ENCODE data around the gene PPFIA4.

PPFIA4 gene

DNA sequence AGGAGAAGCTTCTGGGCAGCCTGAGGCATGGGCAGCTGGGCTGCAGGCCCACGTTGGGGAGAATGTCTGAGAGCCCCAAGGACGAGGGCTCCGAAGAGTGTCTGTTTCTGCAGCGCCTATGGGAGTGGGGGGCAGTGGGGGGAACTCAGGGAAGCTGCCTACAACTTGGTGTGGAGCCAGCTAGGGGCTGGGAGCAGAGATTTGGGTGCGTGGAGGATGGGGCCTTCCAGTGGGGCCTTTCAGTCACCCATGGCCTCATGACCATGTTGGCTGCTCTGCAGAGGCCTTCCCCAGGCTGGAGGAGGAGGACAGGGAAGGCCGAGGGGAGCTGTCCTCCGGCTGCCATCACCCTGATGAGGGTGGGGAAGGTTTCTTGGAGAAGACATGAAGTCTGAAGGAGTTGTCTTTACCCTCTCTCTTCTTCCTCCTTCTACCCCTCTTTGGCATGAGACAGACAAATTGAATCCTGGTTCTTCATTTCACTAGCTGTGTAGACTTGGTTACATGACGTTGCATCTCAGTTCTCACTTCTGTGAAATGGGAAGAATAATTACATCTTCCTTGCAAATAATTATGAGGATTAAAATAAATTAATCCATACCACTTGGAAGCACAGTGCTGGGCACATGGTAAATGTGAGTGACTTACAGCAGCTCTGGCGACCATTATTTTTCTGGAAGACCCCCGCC lies 8.3 kb downstream of the PPFIA4 start:
- ChIA-PET POLR2A (interaction anchor here (0.6 kb wide), 1 partner anchor 38 kb away, joined by 4 read pairs; no protein-coding TSS in a partner anchor), CTCF (interaction anchor here (0.9 to 10.0 kb wide), 13 partner anchors 8 to 571 kb away, joined by 3 to 174 read pairs (median 4); no protein-coding TSS in a partner anchor)
- TF ChIP-seq, protein P1, sequence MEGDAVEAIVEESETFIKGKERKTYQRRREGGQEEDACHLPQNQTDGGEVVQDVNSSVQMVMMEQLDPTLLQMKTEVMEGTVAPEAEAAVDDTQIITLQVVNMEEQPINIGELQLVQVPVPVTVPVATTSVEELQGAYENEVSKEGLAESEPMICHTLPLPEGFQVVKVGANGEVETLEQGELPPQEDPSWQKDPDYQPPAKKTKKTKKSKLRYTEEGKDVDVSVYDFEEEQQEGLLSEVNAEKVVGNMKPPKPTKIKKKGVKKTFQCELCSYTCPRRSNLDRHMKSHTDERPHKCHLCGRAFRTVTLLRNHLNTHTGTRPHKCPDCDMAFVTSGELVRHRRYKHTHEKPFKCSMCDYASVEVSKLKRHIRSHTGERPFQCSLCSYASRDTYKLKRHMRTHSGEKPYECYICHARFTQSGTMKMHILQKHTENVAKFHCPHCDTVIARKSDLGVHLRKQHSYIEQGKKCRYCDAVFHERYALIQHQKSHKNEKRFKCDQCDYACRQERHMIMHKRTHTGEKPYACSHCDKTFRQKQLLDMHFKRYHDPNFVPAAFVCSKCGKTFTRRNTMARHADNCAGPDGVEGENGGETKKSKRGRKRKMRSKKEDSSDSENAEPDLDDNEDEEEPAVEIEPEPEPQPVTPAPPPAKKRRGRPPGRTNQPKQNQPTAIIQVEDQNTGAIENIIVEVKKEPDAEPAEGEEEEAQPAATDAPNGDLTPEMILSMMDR (IDR thresholded peaks at IDR 0.05; ENCODE audit: control extremely low read depth, extremely low read depth, low read depth, missing control alignments) = no peak
- no peak for DNase-seq (ENCODE audit: extremely low spot score)

DNA sequence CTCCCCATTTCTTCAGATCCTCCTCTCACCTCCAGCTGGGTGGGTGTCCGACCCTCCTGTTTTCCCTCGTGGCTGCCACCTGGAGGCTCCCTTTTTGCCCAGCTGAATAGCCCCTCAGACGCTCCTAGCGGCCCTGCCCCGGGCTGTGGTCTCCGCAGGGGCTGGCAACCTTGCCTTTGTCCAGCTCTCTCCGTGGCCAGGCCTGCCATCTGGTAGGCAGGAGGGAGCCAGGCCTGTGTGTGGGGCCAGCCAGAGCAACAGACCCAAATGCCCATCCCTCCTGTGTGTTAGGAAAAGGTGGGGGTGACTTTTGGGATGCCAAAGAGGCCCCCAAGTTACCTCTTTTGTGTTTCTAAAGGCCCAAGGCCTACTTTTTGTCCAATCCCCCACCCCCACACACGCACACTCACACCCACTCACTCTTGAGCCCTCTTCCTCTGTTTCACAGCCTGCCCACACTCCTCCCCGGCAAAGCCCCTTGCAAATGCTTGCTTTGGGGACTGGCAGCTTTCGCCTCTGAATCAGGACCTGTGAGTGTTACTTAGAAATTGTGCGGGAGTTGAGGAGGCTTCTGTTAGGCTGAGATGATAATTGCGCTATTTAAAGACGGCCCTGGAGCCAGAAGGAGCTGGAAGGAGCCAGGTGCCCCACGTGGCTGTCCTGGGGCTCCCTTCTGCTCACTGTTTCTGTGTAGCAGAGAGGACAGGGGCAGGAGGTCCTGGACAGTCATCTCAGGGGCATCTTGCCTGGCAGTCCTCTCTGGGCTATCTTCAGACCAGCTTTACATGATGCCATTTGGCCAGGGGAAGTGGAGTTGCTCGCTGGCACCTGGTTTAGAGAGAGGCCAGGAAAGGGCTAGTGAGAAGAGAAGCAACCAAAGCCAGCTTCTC lies 9.1 kb downstream of the PPFIA4 start:
- CTCF ChIA-PET = interaction anchor here (1.0 to 10.0 kb wide), 16 partner anchors 8 to 376 kb away, joined by 3 to 174 read pairs (median 4); partner anchors contain the start of gene PPFIA4
- TF ChIP-seq, protein P1 (IDR thresholded peaks at IDR 0.05; ENCODE audit: control extremely low read depth, extremely low read depth, low read depth, missing control alignments) = no peak
- no peak for DNase-seq (ENCODE audit: extremely low spot score)
- POLR2A ChIA-PET = interaction anchor here (0.6 to 1.0 kb wide), 2 partner anchors 9 to 39 kb away, joined by 4 read pairs; partner anchors contain the start of gene PPFIA4

DNA sequence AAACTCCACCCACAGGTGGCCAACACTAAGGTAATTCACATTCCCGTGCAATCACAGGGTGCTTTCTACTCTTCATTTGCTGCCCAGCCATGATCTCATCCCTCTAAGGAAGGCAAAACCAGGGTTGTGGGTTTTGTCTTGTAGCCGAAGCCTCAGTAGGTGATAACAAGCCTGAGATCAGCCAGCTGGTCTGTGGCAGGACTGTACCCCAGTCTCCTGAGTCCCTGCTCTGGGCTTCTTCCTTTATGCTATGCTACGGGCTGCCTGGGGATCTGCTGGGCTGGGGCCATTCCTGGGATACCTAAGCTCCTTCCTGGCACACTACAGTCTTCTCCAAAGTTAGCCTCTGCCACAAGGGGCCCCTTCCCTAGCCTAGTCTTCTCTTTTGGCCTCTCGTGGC lies 9.8 kb downstream of the PPFIA4 start:
- CTCF ChIA-PET = interaction anchor here (0.9 to 10.0 kb wide), 10 partner anchors 8 to 233 kb away, joined by 3 to 174 read pairs (median 4); partner anchors contain the start of gene PPFIA4
- TF ChIP-seq, protein P1 (IDR thresholded peaks at IDR 0.05; ENCODE audit: control extremely low read depth, extremely low read depth, low read depth, missing control alignments) = no peak
- no peak for DNase-seq (ENCODE audit: extremely low spot score)
- POLR2A ChIA-PET = interaction anchor here (0.5 to 1.0 kb wide), 2 partner anchors 10 to 16 kb away, joined by 4 to 5 read pairs; partner anchors contain the start of gene PPFIA4

DNA sequence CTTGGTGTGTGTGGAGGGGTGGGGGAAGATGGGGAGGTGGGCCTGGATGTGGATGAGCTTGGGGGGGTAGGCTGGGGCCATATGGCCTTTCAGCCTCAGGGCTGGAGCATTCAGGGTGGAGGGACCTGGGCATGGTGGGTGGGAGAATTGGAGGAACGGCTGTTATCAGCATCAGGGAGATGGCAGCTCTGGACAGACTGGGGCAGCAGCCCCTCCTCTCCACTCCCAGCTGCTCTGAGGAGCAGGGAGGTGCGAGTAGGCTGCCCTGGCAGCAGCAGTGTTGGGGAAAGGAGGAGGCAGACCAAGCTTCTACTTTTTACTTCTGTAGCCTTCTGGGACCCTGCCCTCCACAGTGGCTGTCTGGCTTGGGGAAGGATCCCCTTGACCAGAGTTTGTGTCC lies 10.2 kb downstream of the PPFIA4 start:
- TF ChIP-seq, protein P1 (IDR thresholded peaks at IDR 0.05; ENCODE audit: control extremely low read depth, extremely low read depth, low read depth, missing control alignments) = no peak
- ChIA-PET POLR2A (interaction anchor here (0.5 to 1.0 kb wide), 2 partner anchors 10 to 16 kb away, joined by 4 to 5 read pairs; partner anchors contain the start of gene PPFIA4), CTCF (interaction anchor here (0.9 to 10.0 kb wide), 9 partner anchors 9 to 233 kb away, joined by 3 to 174 read pairs (median 4); partner anchors contain the start of gene PPFIA4)

DNA sequence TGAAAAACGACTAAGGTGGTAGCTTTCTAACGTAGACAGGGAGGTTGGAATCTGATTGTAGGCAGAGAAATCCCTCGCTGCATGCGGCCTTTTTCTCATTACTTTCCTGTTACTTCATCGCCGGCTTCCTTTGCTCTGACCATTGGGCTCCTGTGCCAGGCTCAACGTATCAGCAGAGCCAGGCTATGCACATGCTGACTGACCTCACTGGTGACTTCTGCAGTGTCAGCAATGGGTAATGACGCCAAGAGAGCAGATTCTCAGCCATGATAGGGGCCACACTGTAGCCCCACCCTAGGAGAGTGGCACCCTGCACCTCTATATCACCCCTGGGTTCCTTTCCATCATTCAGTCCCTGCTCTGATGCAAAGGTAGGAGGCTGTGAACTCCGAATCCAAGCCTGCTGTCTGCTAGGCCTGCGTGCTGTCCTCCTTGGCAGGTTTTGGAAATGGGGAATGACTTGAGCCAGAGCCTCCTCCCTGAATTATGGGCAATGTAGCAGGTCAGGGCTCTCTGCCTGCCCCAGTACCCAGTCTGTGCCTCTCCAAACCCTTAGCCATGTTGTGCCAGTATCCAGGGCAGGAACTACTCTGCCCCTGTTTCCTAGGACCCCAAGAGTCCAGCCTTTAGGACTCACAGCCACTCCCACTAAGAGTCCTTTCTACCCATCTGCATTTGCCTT lies 11.4 kb downstream of the PPFIA4 start:
- CTCF ChIA-PET = interaction anchor here (1.3 to 10.0 kb wide), 8 partner anchors 10 to 233 kb away, joined by 3 to 174 read pairs (median 52); partner anchors contain the start of gene PPFIA4
- TF ChIP-seq, protein P1 (IDR thresholded peaks at IDR 0.05; ENCODE audit: control extremely low read depth, extremely low read depth, low read depth, missing control alignments) = no peak
- POLR2A ChIA-PET = no interaction called here
- no peak for DNase-seq (ENCODE audit: extremely low spot score)

More for the DNA sequence above, 10.2 kb downstream of the PPFIA4 start:
- no peak for DNase-seq (ENCODE audit: extremely low spot score)

Measured in GM10248 (cell line).